ENCODE results near the gene PLD4. TPM values are rescaled to one million over a fixed set of nuclear protein-coding genes. Genes with fewer than 3 reads are reported as not detected.

Gene PLD4
- total RNA-seq, 1 experiment from 2014 or later: 0.15 TPM

- H3K36me3 ChIP-seq (ENCODE audit: control insufficient read depth, insufficient read depth, low read length): peaks cover 2% of the 10 kb centered on the region; the same call in 1 of the 2 replicates
- DNase-seq (ENCODE audit: low read depth, low spot score): no peak
- peak overlapping the region; percentile 70 to 79 for H3K4me3 ChIP-seq (ENCODE audit: low read depth in 2 of 2, low read length in 2 of 2)
- peak; percentile 9 for ATAC-seq
- in situ Hi-C loops (cut with HindIII; ENCODE audit: low pct_unique_long_range_greater_than_20kb, low sequenced_read_pairs) (no loop called here), intact Hi-C loops (cut with micrococcal nuclease; ENCODE audit: unreplicated experiment) (no loop called here)
- ChIA-PET CTCF (no interaction called here), POLR2A (no interaction called here)
- no peaks in the 10 kb centered on the region for H3K9me3 ChIP-seq (ENCODE audit: control insufficient read depth, insufficient read depth, low read depth, low read length)
- H3K27ac ChIP-seq (ENCODE audit: low read length): peak overlapping the region; percentile 79
- 0 out of 4 replicates have a peak, but pooled peaks of 1 of the 2 experiments have one; percentile 53 for TF ChIP-seq REST (IDR thresholded peaks at IDR 0.05; ENCODE audit: insufficient read depth in 1 of 2, low read depth in 2 of 2, low read length in 1 of 2)
- peak; percentile 91 for TF ChIP-seq CTCF (IDR thresholded peaks at IDR 0.05)
- no peak for TF ChIP-seq SIN3A (IDR thresholded peaks at IDR 0.05; ENCODE audit: borderline replicate concordance, insufficient read depth, low read depth, low read length)
- BruUV-seq (replicated peaks): no TSS peak
- H3K27me3 ChIP-seq (ENCODE audit: control insufficient read depth, insufficient read depth, low read length): no peaks in the 10 kb centered on the region
- H3K4me1 ChIP-seq (ENCODE audit: control insufficient read depth, insufficient read depth, low read length): peaks cover 65% of the 10 kb centered on the region
These were observed 51.7 kb downstream of the PLD4 start for GRCh38 chr14:104976198-104977007.

GRCh38 chr14:104977008-104977680 lies 52.5 kb downstream of the PLD4 start:
- DNase-seq (ENCODE audit: low read depth, low spot score): no peak
- peak overlapping the region; percentile 70 to 79 for H3K4me3 ChIP-seq (ENCODE audit: low read depth in 2 of 2, low read length in 2 of 2)
- TSS peak; percentile 65 for BruUV-seq (replicated peaks)

More at GRCh38 chr14:104977008-104977680, 52.5 kb downstream of the PLD4 start:
- Histone ChIP-seq H3K27ac (ENCODE audit: low read length) (peak overlapping the region; percentile 79), H3K27me3 (ENCODE audit: control insufficient read depth, insufficient read depth, low read length) (no peaks in the 10 kb centered on the region), H3K36me3 (ENCODE audit: control insufficient read depth, insufficient read depth, low read length) (peaks cover 2% of the 10 kb centered on the region; the same call in 1 of the 2 replicates), H3K9me3 (ENCODE audit: control insufficient read depth, insufficient read depth, low read depth, low read length) (no peaks in the 10 kb centered on the region), H3K4me1 (ENCODE audit: control insufficient read depth, insufficient read depth, low read length) (peaks cover 60% of the 10 kb centered on the region)
- intact Hi-C loops (cut with micrococcal nuclease; ENCODE audit: unreplicated experiment) (no loop called here), in situ Hi-C loops (cut with HindIII; ENCODE audit: low pct_unique_long_range_greater_than_20kb, low sequenced_read_pairs) (no loop called here)
- ATAC-seq: no peak
- TF ChIP-seq REST (IDR thresholded peaks at IDR 0.05; ENCODE audit: insufficient read depth in 1 of 2, low read depth in 2 of 2, low read length in 1 of 2) (no peak), SIN3A (IDR thresholded peaks at IDR 0.05; ENCODE audit: borderline replicate concordance, insufficient read depth, low read depth, low read length) (no peak), POLR2AphosphoS5 (IDR thresholded peaks at IDR 0.05; ENCODE audit: low read depth, low read length) (no peak; the same call in 1 of the 2 replicates), CTCF (IDR thresholded peaks at IDR 0.05) (no peak), TCF7L2 (IDR thresholded peaks at IDR 0.05; ENCODE audit: low read depth, low read length) (no peak)
- ChIA-PET POLR2A (no interaction called here), CTCF (no interaction called here)
